Nucleus accumbens (tissue), 56 donors: ENCODE data around the gene C1orf122.
"Not testable (repeated sequence)": the region's sequence is repeated elsewhere in the genome, so short reads cannot be mapped to it uniquely, and the experiment has no call there.

Experiments
- DNase-seq, 56 donors: peaks; one replicate each; lab custom pipeline; 2025; lab: John Stamatoyannopoulos, UW

The C1orf122 gene

GRCh38 chr1:37807555-37808368, at the start of gene C1orf122, which contains the start of gene YRDC:
TSS of gene C1orf122 (plus strand) at chr1:37807790. CDS start at chr1:37808405, 615 bp downstream.
TSS of gene YRDC (minus strand) at chr1:37808208. CDS start at chr1:37808180, 28 bp downstream.
- peak; percentile 11 to 96 (median 90) for DNase-seq

GRCh38 chr1:37759451-37759850, 48.1 kb upstream of the C1orf122 start:
- DNase-seq, result peak in 1 of 56 donors; percentile 35

GRCh38 chr1:37761416-37762095, 46.0 kb upstream of the C1orf122 start:
- no peak for DNase-seq

GRCh38 chr1:37762516-37762915, 45.1 kb upstream of the C1orf122 start:
- no peak for DNase-seq

- DNase-seq, result peak in 2 of 56 donors; percentile 7 to 13
Measured at GRCh38 chr1:37763791-37764413, 43.7 kb upstream of the C1orf122 start.

GRCh38 chr1:37764414-37764825, 43.2 kb upstream of the C1orf122 start:
- DNase-seq, result peak in 17 of 56 donors; percentile 9 to 55 (median 39)

- DNase-seq, result peak in 41 of 56 donors; percentile 18 to 88 (median 56)
Measured at GRCh38 chr1:37764888-37765441, 42.6 kb upstream of the C1orf122 start, which contains the start of gene EPHA10. TSS of gene EPHA10 (minus strand) at chr1:37765120. CDS start at chr1:37765066, 54 bp downstream.

GRCh38 chr1:37765916-37766664, 41.5 kb upstream of the C1orf122 start:
- DNase-seq, result peak in 19 of 56 donors; percentile 11 to 52 (median 30)

GRCh38 chr1:37767488-37767887, 40.1 kb upstream of the C1orf122 start:
- DNase-seq, result no peak

GRCh38 chr1:37771440-37771839, 36.1 kb upstream of the C1orf122 start:
- not testable (repeated sequence) for DNase-seq

- DNase-seq, result no peak
Measured at GRCh38 chr1:37776946-37777516, 30.6 kb upstream of the C1orf122 start.

GRCh38 chr1:37778654-37779053, 28.9 kb upstream of the C1orf122 start:
- no peak for DNase-seq

GRCh38 chr1:37782491-37782890, 25.1 kb upstream of the C1orf122 start:
- DNase-seq, result no peak

- DNase-seq, result peak in 1 of 56 donors; percentile 55
Measured at GRCh38 chr1:37792943-37793686, 14.5 kb upstream of the C1orf122 start.

- DNase-seq, result peak in 31 of 56 donors; percentile 2 to 67 (median 30)
Measured at GRCh38 chr1:37793773-37794371, 13.7 kb upstream of the C1orf122 start, which contains the start of gene MANEAL. TSS of gene MANEAL (plus strand) at chr1:37793847. CDS start at chr1:37794183, 336 bp downstream.

GRCh38 chr1:37794372-37795339, 12.9 kb upstream of the C1orf122 start:
- DNase-seq, result peak in 15 of 56 donors; percentile 4 to 33 (median 12)
